ENCODE results near the gene KRTAP12-1.

DNA sequence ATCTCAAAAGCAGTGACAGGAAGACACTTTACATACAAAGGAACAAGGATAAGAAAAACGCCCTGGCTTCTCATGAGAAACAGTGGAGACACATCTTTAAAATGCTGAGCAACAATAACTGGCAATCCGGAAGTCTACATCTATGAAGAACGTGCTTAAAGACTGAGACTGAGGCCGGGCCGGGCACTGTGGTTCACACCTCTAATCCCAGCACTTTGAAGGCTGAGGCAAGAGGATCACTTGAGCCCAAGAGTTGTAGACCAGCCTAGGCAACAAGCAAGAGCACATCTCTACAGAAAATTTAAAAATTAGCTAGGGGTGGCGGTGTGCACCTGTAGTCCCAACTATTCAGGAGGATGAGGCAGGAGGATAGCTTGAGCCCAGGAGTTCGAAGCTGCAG lies 2.1 kb upstream of the KRTAP12-1 start:
- TF ChIP-seq, protein P1, sequence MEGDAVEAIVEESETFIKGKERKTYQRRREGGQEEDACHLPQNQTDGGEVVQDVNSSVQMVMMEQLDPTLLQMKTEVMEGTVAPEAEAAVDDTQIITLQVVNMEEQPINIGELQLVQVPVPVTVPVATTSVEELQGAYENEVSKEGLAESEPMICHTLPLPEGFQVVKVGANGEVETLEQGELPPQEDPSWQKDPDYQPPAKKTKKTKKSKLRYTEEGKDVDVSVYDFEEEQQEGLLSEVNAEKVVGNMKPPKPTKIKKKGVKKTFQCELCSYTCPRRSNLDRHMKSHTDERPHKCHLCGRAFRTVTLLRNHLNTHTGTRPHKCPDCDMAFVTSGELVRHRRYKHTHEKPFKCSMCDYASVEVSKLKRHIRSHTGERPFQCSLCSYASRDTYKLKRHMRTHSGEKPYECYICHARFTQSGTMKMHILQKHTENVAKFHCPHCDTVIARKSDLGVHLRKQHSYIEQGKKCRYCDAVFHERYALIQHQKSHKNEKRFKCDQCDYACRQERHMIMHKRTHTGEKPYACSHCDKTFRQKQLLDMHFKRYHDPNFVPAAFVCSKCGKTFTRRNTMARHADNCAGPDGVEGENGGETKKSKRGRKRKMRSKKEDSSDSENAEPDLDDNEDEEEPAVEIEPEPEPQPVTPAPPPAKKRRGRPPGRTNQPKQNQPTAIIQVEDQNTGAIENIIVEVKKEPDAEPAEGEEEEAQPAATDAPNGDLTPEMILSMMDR (conservative IDR thresholded peaks at IDR 0.05 in 1 of 2, IDR thresholded peaks at IDR 0.05 in 1 of 2; ENCODE audit: low read depth in 1 of 2, low read length in 2 of 2) = no peak
- TF ChIP-seq EZH2 (IDR thresholded peaks at IDR 0.05; ENCODE audit: low read length, missing control alignments) = no peak

Data from fibroblast of lung (primary cell).